GM21367 (cell line): Measurements from ENCODE around the gene RIN1.

Experiments
- ATAC-seq: cut with Tn5 transposase; IDR thresholded peaks from one replicate; pipeline ENCODE4 v1.9.1; 2021; ENCODE audit not compliant: unreplicated experiment

The RIN1 gene

DNA sequence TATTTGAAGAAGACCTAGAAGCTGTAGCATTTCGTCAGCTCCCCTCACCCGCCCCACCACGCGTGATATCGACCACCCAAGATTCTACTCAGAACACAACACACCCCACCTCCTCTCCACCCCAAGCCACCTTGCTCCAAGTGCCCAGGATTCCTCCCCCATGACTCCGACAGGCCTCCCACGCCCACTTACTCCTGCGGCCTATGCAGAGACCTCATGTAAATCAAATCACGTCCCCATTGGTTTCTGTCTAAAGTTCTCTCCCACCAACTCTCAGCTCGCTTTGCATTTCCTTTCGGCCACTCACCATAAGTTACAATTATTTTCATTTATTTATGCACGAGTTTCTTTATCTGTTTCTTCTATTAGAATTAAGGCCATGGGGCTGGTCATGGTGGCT is 33.6 kb downstream of the RIN1 start:
- no peak for ATAC-seq

DNA sequence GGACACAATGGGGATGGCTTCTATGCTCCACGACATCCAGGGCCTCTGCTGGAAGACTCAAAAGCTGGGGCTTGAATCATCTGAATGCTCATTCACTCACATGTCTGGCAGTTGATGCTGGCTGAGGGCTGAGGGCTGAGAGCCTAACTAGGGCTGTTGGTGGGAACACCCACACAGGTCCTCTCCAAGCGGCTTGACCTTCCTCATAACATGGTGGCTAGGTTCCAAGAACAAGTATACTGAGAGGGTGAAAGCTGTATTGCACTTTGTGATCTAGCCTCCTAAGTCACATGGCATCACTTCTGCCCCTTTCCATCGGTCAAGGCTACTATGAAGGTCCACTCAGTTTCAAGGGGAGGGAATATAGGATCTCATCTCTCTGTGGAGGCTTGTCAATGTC is 37.0 kb downstream of the RIN1 start:
- ATAC-seq: no peak

DNA sequence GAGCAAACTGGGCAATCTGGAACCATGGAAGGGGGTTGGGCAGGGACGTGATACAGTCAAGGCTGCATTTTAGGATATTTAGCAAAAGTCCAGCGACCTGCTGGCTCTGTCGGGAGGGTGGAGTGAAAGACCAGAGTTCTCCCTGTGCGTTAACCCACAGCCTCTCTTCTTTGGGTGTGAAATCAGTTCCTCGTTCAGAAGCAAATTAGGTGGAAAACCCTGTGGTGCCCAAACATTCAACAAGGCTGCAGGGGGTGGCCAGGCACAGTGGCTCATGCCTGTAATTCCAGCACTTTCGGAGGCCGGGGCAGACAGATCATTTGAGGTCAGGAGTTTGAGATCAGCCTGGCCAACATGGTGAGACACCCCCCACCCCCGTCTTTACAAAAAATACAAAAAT is 38.6 kb downstream of the RIN1 start:
- ATAC-seq: no peak

DNA sequence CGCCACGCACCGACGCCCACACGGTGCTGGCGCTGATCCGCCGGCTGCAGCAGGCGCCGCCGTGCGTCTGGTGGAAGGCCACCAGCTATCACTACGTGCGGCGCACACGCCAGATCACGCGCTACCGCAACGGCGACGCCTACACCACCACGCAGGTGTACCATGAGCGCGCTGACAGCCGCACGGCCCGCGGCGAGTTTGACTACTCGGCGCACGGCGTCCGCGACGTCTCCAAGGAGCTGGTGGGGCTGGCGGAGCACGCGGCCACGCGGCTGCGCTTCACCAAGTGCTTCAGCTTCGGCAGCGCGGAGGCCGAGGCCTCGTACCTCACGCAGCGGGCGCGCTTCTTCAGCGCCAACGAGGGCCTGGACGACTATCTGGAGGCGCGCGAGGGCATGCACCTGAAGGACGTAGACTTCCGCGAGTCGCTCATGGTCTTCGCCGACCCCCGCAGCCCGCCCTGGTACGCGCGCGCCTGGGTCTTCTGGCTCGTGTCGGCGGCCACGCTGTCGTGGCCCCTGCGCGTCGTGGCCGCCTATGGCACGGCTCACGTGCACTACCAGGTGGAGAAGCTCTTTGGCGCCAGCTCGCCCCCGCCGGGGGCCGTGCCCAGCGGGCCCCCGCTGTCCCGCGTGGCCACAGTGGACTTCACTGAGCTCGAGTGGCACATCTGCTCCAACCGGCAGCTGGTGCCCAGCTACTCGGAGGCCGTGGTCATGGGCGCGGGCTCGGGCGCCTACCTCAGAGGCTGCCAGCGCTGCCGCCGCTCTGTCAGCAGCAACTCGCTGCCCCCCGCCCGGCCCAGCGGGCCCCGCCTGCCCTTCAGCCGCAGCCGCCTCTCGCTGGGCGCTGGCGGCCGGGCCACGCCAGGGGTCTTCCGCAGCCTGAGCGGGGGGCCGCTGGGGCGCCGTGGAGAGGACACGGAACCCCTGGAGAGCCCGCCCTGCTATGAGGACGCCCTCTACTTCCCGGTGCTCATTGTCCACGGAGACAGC is 41.3 kb downstream of the RIN1 start:
- no peak for ATAC-seq

DNA sequence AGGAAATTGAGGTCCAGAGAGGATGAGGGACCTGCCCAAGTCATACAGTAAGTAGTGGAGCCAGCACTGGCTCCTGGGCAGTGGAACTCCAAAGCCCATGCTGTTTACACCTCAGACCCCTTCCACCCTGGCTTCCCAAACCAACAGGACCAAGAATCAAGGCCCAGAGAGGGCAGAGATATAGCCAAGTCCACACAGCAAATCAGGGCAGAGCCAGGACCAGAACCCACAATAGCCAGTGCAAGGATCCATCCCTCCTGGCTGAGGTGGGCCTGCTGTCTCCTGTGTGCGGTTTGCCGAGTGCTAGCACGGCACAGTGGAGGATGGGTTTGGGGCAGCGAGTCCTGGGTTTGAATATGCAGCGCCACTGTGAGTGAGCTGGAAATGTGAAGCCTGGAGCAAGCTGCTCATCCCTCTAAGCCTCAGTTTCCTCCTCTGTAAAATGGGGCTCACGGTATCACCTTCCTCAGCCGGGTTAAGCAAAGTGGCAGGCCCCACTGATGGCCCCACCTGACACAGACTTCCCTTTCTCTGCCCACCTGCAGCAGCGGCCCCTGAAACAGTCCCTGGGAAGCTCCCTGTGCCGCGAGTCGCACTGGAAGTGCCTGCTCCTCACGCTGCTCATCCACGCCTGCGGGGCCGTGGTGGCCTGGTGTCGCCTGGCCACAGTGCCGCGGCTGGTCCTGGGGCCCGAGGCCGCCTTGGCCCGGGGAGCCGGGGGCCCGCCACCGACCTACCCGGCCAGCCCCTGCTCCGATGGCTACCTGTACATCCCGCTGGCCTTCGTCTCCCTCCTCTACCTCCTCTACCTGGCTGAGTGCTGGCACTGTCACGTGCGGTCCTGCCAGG is 42.2 kb downstream of the RIN1 start:
- no peak for ATAC-seq

DNA sequence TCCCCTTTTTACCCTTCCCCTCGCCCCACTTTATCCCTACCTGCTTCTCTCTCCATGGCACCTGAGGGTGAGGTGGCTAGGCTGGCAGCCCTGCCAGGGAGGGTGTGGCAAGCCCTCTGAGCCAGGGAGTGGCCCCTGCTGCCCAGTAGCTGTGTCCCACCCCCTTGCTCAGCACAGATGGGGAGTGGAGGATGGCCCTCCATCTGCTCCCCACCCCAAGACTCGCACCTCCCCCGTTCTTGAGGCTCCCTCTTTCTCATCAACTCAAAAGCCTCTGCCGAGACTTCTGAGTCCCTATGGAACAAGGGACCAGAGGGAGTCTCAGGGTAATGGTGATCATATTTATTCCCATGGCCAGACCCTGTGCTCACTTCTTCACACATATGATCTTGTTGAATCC is 42.9 kb downstream of the RIN1 start:
- ATAC-seq: no peak

DNA sequence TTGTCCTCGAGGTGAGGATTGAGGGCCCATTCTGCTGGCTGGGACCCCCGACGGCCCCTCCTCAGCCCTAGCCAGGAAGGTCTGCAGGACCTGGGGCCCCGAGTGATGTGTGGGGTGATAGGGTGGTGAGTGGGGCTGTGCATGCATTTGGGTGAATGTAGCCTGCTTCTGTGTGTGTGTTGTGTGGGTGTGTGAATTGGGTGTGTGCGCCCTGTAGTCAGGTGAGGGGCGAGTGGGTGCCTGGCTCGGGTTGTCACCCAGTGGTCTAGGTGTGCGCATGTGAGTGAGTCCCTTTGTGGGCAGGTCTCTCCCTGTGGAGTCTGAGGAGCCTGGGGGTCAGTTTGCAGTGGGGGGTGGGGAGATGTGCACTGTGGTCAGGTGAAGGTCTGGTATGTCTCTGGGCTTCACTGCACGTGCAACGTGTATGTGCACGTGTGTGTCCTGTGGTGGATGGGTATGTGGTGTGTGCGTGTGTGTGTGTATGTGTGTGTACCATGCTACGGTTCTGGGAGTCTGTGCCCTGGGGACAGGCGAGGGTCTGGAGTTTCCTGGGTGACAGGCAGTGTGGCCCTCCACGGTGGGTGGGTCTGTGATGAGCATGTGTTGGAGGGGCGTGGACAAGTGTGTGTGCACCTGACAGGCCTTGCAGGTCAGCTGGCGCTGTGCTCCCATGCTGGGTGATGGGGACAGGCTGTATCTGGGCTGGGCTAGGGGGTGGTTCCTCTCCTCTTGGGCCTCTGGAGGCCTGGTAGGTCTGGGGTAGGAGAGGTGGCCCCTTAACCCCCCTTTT is 43.5 kb downstream of the RIN1 start:
- ATAC-seq: no peak

DNA sequence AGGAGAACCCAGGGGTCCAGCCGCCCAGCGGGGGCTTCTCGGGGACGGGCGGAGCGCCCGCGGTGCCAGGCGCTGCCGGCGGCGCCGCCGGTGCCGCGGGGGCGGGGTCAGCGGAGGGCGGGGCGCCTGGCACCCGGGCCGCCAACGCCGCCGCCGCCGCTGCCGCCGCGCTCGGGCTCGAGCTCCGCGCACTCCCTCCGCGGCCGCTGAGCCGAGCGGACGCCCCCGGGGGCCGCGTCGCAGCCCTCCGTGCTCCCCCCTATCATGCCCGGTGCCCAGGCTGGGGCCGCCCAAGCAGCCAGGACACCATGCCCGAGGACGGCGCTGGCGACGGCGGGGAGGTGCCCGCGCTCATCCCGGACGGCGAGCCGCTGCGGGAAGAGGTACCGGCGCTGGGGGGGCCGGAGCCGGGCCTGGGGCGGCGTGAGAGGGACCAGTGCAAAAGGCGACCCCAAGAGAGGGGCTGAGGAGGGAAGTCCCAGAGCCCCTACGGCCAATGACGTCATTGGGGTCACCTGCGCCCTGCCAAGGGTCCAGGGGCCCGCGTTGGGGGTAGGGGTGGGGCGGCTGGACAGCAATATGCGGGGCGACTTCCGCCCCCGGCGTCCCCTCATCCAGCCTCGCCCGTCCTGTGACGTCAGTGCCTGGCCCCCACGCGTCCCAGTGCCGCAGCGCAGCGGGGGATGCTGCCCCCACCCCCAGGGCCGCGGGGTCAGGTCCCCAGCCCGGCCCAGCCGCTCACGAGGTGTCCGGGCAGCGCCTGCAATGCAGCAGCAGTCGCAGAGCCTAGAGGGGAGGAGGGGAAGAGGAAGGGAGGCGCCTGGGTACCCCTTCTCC is 44.3 kb downstream of the RIN1 start, which contains the start of gene TMEM151A:
Gene TMEM151A, plus strand, starts transcription at position 189 of the 837 bp plus-strand sequence. Its CDS starts 120 bp downstream, at position 309.
- no peak for ATAC-seq

DNA sequence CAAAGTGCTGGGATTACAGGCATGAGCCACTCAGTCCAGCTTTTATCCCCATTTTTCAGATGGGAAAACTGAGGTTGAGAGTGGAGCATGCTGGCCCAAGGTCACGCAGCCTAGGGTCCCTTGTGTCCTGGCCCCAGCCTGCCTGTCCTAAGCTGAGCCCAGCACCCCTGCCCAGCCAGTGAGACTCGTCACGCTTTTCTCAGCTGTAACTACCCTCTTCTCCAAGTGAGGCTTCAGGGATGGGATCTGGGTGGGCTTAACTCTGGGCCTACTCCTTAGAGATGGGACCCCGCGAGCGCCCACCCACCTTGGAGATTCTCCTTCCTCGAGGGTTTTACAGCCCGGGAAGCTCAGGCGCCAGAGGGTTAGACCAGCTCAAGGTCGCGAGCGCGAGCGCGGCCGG is 44.9 kb downstream of the RIN1 start:
- no peak for ATAC-seq

DNA sequence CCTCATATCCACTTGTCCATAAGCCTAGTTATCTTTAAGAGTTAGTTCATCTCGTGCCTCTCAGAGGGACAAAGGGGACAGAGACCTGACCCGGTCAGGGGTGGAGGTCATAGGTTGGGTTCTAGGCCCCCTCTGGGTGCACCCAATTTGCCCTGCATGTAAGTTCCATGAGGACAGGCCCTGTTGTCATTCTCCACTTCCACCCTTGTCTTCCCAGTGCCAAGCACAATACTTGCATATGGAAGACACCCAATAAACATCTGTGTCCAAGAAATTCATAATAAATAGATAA is 46.0 kb downstream of the RIN1 start:
- ATAC-seq: no peak

DNA sequence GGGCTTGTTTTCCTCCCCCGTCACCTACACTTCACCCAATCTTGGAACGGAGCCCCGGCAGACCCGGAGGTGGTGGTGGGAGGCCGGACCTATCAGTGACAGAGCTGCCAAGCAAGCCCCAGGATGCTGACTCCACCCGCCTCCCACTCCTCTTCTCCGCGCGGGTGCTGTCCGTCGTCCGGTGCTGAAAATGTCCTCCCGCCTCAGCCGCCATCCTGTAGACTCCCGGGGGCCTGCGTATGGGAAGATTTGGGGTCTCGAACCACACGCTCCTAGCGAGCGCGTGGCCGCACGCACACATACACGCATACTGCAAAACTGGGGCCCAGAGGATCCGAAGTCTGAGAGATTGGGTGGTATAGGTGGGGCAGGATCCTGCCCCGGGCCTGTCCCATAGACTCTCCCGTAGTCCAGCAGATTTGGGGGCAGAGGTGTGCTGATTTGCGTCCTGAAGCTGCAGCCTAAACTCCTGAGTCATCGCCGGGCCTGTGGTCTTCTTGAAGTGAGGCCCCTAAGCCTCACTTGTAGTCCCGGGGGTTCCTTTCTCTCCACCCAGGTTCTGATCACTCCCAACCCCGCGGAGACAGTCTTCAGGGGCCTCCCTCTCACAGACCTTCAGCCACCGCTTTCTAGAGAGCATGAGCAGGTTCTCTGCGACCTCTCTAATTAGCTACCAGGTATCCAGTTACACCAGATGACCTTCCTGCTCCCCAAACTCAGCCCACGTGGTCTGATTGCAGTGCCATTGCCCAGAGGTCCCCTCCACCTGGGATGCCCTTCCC is 46.5 kb downstream of the RIN1 start:
- ATAC-seq: peak; percentile 20

DNA sequence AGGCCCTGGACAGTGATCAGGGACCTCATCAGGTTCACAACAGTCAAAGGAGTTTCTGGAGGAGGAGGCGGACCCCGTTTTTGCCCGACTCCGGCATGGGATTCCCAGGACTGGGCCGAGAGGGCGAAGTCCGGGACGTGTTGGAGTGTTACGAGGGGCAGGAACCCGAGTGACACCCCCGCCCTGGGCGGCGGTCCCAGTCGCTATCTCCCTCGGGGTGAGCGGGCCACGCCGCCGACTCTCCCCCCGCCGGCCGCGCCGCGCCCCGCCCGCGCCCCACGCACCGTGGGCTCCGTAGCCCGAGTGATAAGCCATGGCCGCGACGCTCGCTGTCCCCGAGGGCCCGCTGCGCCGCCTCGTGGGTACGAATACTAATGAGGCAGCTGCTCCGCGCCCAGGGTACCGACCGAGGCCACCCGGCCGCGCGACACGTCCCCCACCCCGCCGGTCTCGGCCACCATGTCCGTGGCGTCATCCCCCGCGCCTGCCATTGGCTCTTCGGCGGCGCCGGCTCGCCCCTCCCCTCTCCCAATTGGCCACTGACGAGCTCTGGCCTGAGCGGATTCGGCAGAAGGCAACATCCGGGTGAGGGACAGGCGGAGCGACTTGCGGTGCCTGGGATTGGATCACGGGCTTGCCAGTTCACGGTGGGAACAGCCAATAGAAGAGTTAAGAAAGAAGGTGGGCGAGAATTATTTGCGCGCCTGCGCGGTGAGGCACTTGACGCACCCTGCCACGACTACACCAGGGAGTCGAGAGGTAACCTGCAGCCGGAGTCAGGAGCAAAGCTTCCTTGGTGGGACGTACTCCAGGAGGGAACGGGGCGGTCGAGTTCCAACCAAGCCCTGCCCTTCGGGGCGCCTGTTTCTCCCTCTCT is 47.3 kb downstream of the RIN1 start, which contains the start of gene YIF1A:
Gene YIF1A, minus strand, starts transcription at position 473 of the 877 bp plus-strand sequence. Its CDS starts 158 bp downstream, at position 315.
- peak; percentile 76 for ATAC-seq

DNA sequence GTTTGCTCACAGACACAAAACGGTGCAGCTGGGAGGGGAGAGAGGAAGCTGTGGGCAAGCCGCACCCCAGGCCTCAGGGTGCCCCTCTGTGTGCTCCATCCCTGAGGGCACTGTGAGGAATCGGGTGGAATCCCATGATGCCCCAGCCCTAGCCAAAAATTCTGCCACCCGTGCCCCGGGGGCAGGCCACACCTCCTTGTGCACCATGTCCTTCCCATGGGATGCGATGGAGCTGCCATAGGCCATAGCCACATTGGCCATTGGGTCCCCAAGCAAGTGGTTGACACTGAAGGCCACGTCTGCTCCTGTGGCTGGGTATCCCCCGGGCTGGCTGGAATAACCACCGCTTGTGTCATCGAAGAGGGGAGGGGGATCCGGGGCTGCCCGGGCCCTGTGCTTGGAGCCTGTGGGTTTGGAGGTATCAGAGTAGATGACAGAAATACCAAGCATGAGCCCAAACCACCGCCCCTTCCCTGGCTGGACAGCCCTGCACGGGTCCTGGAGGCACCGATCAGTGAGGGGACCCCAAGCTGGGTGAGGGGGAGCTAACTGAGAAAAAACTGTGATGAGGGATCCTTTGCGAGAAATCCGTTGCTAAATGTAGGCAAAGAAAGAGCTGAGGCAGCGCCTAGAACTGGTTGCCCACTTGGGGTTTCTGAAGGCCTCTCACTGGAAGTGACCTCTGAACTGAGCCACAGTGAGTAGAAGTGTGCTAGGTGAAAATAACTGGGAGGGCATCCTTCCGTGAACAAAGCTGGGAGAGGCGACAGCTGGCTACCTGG is 48.2 kb downstream of the RIN1 start:
- no peak for ATAC-seq

DNA sequence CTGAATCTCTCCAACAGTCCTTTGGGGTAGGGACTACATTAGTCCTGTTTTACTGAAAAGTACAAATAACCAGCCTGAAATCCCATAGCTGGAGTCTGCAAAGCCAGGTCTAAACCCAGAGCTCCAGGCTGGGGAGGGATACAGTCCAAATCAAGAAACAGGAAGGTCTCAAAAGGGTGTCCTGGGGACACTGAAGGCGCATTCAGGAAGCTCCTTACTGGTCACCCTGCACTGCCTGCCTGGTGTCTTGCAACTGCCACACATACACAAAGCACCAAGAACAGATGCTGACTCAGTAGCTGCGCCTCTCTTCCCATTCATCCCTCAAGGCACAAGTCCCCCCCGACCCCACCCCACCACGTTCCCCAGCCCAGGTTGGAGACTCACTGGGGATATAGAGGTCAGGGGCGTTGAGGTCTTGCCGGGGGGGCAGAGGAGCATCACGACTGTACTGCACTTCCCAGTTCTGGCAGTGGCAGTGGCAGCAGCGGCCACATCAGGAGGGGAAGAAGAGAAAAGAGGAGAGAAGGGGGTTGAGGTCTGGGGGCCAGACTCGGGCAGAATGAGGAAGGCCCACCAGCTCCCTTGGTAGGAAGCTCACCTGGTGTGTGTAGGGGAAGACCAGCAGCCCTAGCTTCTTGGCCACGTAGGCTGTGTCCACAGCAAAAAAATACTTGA is 48.9 kb downstream of the RIN1 start:
- no peak for ATAC-seq

DNA sequence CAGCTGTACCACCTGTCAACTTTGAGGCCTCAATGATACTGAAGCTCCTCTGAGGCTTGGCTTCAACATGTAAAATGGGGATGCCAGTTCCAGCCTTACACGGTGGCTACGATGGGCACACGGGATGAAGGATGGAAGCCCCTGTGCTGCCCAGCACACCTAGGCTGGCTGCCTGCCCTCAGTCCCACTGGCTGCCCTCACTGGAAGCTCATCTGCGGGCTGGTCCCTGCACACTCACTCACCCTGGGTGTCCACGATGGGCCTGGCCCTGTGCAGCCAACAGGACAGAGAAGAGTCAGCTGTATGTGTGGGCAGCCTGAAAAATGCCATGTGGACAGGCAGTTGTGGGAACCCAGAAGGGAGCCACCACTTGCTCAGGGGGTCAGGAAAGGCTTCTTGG is 49.5 kb downstream of the RIN1 start:
- no peak for ATAC-seq

DNA sequence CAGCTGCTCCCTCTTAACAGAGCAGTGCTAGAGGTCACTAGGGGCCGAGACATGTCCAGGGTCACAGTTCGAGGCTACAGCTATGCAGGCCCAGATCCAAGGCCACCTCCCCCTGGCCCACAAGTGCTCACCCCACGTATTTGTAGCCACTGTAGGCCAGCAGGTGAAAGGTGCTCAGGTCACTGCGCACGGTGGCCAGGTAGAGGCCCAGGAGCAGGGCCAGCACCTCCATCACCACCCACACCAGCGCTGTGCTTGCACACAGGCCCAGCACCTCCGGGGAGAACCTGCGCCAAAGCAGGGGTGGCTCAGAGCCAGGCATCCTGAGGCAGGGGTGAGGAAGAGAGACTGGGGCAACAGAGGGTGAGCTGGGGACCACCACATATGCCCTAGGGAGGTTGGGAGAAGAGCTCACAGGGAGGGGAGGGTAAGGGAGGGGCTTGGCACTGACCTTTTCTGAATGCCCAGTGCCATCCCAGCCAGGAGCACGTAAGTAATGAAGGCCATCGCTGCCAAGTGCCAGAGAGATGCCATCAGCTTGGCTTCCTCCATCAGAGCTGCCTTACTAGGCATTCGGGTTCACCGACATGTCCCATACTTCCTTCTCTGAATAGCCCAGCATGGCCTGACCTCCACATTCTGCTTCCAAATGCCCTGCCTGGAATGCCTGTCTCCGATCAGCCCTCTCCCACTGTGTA is 50.8 kb downstream of the RIN1 start:
- no peak for ATAC-seq
